Neuronal stem cell (in vitro differentiated cells): ENCODE data around the gene DCC.
A peak's percentile ranks its signal among the peaks of the same experiment; 100 is the strongest.

ENCODE experiments used
- DNase-seq: peaks from one replicate; pipeline ENCODE4 v3.0.0-alpha.2; 2013; ENCODE audit warnings: low spot score
- H2AFZ ChIP-seq: one replicate; pipeline ENCODE4 v1.6.1; 2013; ENCODE audit warnings: mild to moderate bottlenecking, low read length, inconsistent platforms
- H2AK5ac ChIP-seq: 2 replicates; pipeline ENCODE4 v1.6.1; 2013; ENCODE audit warnings: low read depth, mild to moderate bottlenecking, inconsistent platforms, low read length, moderate library complexity, mixed read lengths
- H2BK120ac ChIP-seq: 2 replicates; pipeline ENCODE4 v1.6.1; 2013; ENCODE audit warnings: low read depth, mild to moderate bottlenecking, inconsistent platforms, low read length, moderate library complexity, mixed read lengths
- H2BK12ac ChIP-seq: one replicate; pipeline ENCODE4 v1.6.1; 2013; ENCODE audit warnings: low read length, inconsistent platforms
- H2BK15ac ChIP-seq: 2 replicates; pipeline ENCODE4 v1.6.1; 2013; ENCODE audit warnings: mild to moderate bottlenecking, low read length, inconsistent platforms, mixed read lengths
- H2BK5ac ChIP-seq: one replicate; pipeline ENCODE4 v1.6.1; 2013; ENCODE audit warnings: inconsistent platforms, mild to moderate bottlenecking, low read length, moderate library complexity
- H3K14ac ChIP-seq: one replicate; pipeline ENCODE4 v1.6.1; 2013; ENCODE audit warnings: low read length, inconsistent platforms
- H3K18ac ChIP-seq: 2 replicates; pipeline ENCODE4 v1.6.1; 2013; ENCODE audit warnings: low read length, inconsistent platforms
- H3K23ac ChIP-seq: 2 replicates; pipeline ENCODE4 v1.6.1; 2013; ENCODE audit warnings: low read depth, mild to moderate bottlenecking, mixed read lengths, low read length, inconsistent platforms; ENCODE audit not compliant: poor library complexity
- H3K27ac ChIP-seq: replicated peaks from 3 replicates; pipeline ENCODE4 v1.5.1; 2013; ENCODE audit warnings: low read length, inconsistent platforms
- H3K27me3 ChIP-seq, 3 experiments: 2 replicates each; pipeline ENCODE4 v1.6.1; 2013; ENCODE audit warnings: low read length in 3 of 3, mild to moderate bottlenecking in 2 of 3, inconsistent platforms in 1 of 3, low read depth in 1 of 3, mixed read lengths in 1 of 3, moderate library complexity in 1 of 3; ENCODE audit not compliant: control insufficient read depth in 3 of 3, insufficient read depth in 3 of 3
- H3K36me3 ChIP-seq, 2 donors: replicated peaks in 1 of 2; 2 replicates each; pipeline ENCODE4 v1.6.1; 2013; ENCODE audit warnings: low read length in 2 of 2; ENCODE audit not compliant: control insufficient read depth in 2 of 2, insufficient read depth in 2 of 2
- H3K4ac ChIP-seq: 2 replicates; pipeline ENCODE4 v1.6.1; 2013; ENCODE audit warnings: inconsistent platforms, mild to moderate bottlenecking, low read length, moderate library complexity
- H3K4me1 ChIP-seq, 2 donors: 1 replicate in 1 of 2; 2 replicates in 1 of 2; pipeline ENCODE4 v1.6.1; 2013; ENCODE audit warnings: low read length in 2 of 2, low read depth in 1 of 2; ENCODE audit not compliant: control insufficient read depth in 2 of 2, insufficient read depth in 1 of 2
- H3K4me2 ChIP-seq: one replicate; pipeline ENCODE4 v1.6.1; 2013; ENCODE audit warnings: mild to moderate bottlenecking, low read length, inconsistent platforms; ENCODE audit not compliant: insufficient read depth, poor library complexity, severe bottlenecking
- H3K4me3 ChIP-seq, 2 donors: 2 replicates each; pipeline ENCODE4 v1.5.1; 2013; ENCODE audit warnings: low read length in 2 of 2, mild to moderate bottlenecking in 2 of 2, inconsistent platforms in 1 of 2, moderate library complexity in 1 of 2
- H3K79me1 ChIP-seq: one replicate; pipeline ENCODE4 v1.6.1; 2013; ENCODE audit warnings: low read depth, mild to moderate bottlenecking, inconsistent platforms, low read length, moderate library complexity
- H3K9ac ChIP-seq: one replicate; pipeline ENCODE4 v1.6.1; 2013; ENCODE audit warnings: mild to moderate bottlenecking, low read depth, low read length, inconsistent platforms; ENCODE audit not compliant: poor library complexity
- H3K9me3 ChIP-seq, 2 donors: replicated peaks in 1 of 2; 2 replicates each; pipeline versions ENCODE3 to v1.6.1; 2013; ENCODE audit warnings: low read length in 2 of 2, mild to moderate bottlenecking in 2 of 2, inconsistent platforms in 1 of 2, low read depth in 1 of 2, mixed read lengths in 1 of 2, moderate library complexity in 1 of 2; ENCODE audit not compliant: control insufficient read depth in 2 of 2, insufficient read depth in 1 of 2
- H4K8ac ChIP-seq: one replicate; pipeline ENCODE4 v1.6.1; 2013; ENCODE audit warnings: low read depth, mild to moderate bottlenecking, inconsistent platforms, low read length, moderate library complexity
- H4K91ac ChIP-seq: one replicate; pipeline ENCODE4 v1.6.1; 2013; ENCODE audit warnings: low read length, low read depth, mild to moderate bottlenecking, inconsistent platforms; ENCODE audit not compliant: poor library complexity
- WGBS, 2 donors: extraction: QIAGEN DNeasy Blood & Tissue Kit; methylation state at CpG; one replicate each; pipeline ENCODE4 v1.1.7; 2013; ENCODE audit warnings: missing lambda C conversion rate in 2 of 2, mixed read lengths in 1 of 2; ENCODE audit not compliant: insufficient read length in 2 of 2, insufficient replicate concordance in 1 of 2; ENCODE audit errors: extremely low coverage in 2 of 2; 5-methylcytosine and 5-hydroxymethylcytosine counted together

Gene DCC

DNA sequence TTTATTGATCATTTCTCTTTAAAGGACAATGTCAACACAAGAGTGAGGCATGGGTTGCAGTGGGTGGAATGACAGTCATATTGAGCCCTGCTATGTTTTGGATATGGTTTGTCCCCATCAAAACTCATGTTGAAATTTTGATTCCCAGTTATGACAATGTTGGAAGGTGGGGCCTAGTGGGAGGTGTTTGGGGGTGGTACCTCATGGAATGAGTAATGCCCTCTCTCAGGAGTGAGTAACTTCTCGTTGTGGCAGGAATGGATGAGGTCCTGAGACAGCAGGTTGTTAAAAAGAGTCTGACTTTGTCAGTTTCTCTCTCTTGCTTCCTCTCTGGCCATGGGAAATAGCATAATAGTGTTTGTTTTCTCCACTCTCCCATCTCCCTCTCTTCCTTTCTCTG lies 345.3 kb downstream of the DCC start:
- Histone ChIP-seq H2BK120ac (no peak overlapping the region), H3K36me3 (no peaks in the 10 kb centered on the region), H3K14ac (no peak overlapping the region), H3K27me3 (no peaks in the 10 kb centered on the region), H3K27ac (no peak overlapping the region), H3K4ac (no peak overlapping the region), H4K91ac (no peak overlapping the region), H2BK12ac (no peak overlapping the region), H3K4me1 (peaks cover 4 to 9% of the 10 kb centered on the region in 2 donors), H2BK15ac (no peak overlapping the region), H3K23ac (no peak overlapping the region), H2BK5ac (no peak overlapping the region), H3K79me1 (no peaks in the 10 kb centered on the region), H3K4me2 (no peak overlapping the region), H3K18ac (no peak overlapping the region), H4K8ac (no peak overlapping the region), H3K4me3 (no peak overlapping the region), H2AK5ac (no peak overlapping the region), H3K9me3 (peaks cover 0 to 2% of the 10 kb centered on the region in 2 donors), H3K9ac (no peak overlapping the region), H2AFZ (no peak overlapping the region)
- no peak for DNase-seq
- WGBS, 2 donors, result no CpG with 5 or more reads among the region's 1 CpG

DNA sequence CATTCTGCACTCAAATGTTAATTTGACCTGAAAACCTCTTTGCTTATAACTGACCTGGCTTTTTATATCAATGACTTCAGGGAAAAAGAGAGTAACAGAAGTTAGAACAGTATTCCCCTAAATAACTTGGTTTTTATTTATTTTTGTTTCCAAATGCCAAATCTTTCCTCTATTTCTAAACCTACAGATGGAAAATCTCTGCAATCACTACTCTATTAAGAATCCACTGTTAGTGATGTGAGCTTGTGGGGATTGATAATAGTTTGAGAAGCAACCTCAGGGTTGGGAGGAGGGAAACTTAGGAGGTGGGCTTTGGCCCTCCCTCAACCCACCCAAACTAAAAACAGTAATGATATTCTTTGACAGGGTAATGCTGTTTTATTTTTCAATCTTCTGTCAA lies 351.8 kb downstream of the DCC start:
- Histone ChIP-seq H2BK15ac (no peak overlapping the region), H3K4me3 (no peak overlapping the region), H2AK5ac (no peak overlapping the region), H2BK5ac (no peak overlapping the region), H3K9me3 (no peaks in the 10 kb centered on the region), H3K9ac (no peak overlapping the region), H3K23ac (no peak overlapping the region), H2BK12ac (no peak overlapping the region), H3K27ac (no peak overlapping the region), H3K14ac (no peak overlapping the region), H3K4me1 (no peaks in the 10 kb centered on the region), H3K27me3 (no peaks in the 10 kb centered on the region), H3K4me2 (no peak overlapping the region), H4K8ac (no peak overlapping the region), H2BK120ac (no peak overlapping the region), H3K36me3 (no peaks in the 10 kb centered on the region), H3K4ac (no peak overlapping the region), H2AFZ (no peak overlapping the region), H4K91ac (no peak overlapping the region), H3K79me1 (no peaks in the 10 kb centered on the region), H3K18ac (no peak overlapping the region)
- no peak for DNase-seq

DNA sequence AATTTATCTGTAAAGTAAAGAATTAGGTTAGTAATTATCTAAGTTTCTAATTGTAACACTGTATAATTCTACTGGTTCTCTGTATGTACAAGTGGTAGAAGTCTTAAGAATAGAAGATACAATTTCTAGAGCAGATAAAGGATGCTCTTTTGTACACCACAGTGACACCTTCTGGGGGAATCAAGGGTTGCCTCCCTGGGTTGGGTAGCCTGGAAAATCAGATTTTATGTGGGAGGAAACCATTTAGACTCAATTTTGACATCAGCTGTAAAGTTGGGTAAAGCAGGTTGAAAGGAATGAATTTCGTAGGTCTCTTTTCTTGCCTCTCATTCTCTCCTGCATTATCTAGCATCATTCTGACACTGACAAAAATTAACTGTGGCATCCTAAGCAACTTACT lies 354.8 kb downstream of the DCC start:
- Histone ChIP-seq H2BK12ac (no peak overlapping the region), H3K18ac (no peak overlapping the region)
- no CpG with 5 or more reads among the region's 1 CpG for WGBS, 2 donors

DNA sequence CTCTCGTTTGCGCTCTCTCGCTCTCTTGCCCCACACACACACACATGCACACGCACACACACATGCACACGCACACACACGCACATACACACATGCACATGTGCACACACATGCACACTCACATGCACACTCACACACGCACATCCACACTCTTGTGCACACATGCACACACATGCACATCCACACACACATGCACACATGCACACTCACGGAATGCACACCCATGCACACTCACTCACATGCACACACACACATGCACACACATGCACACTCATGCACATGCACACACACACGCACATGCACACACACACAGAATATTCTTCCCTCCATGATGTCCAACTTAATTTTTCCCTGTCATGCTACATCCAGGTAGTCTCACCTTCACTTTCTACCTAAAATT lies 360.1 kb downstream of the DCC start:
- H3K79me1 ChIP-seq, result no peaks in the 10 kb centered on the region
- peaks cover 0 to 2% (median 0%) of the 10 kb centered on the region in 3 experiments for H3K27me3 ChIP-seq
- H4K8ac ChIP-seq, result peak overlapping the region; percentile 98
- H3K36me3 ChIP-seq, result no peaks in the 10 kb centered on the region
- no peak overlapping the region for H4K91ac ChIP-seq
- H3K9me3 ChIP-seq, result peaks cover 0 to 4% of the 10 kb centered on the region in 2 donors
- no peak for DNase-seq
- H3K9ac ChIP-seq, result peak overlapping the region; percentile 77
- no peak overlapping the region for H2BK15ac ChIP-seq
- H2BK12ac ChIP-seq, result no peak overlapping the region
- no CpG with 5 or more reads among the region's 9 CpGs for WGBS, 2 donors
- no peak overlapping the region for H3K18ac ChIP-seq
- H3K4me3 ChIP-seq, result peak overlapping the region in 1 of 2 donors; percentile 51
- H3K4ac ChIP-seq, result no peak overlapping the region
- H3K14ac ChIP-seq, result no peak overlapping the region
- no peak overlapping the region for H2BK5ac ChIP-seq
- H2BK120ac ChIP-seq, result no peak overlapping the region
- H3K23ac ChIP-seq, result peak overlapping the region; percentile 93
- H2AFZ ChIP-seq, result no peak overlapping the region
- no peak overlapping the region for H3K4me2 ChIP-seq
- no peak overlapping the region for H2AK5ac ChIP-seq
- H3K27ac ChIP-seq, result no peak overlapping the region
- peaks cover 0 to 2% of the 10 kb centered on the region in 2 donors for H3K4me1 ChIP-seq

More for the DNA sequence above, 354.8 kb downstream of the DCC start:
- no peak overlapping the region for H3K4me3 ChIP-seq
- H3K4me2 ChIP-seq, result no peak overlapping the region
- no peak overlapping the region for H2BK120ac ChIP-seq
- no peak overlapping the region for H4K8ac ChIP-seq
- H3K27ac ChIP-seq, result no peak overlapping the region
- no peak overlapping the region for H4K91ac ChIP-seq
- no peaks in the 10 kb centered on the region for H3K9me3 ChIP-seq
- H3K14ac ChIP-seq, result no peak overlapping the region
- no peak overlapping the region for H3K9ac ChIP-seq
- H3K27me3 ChIP-seq, result no peaks in the 10 kb centered on the region
- H2BK15ac ChIP-seq, result no peak overlapping the region
- H3K79me1 ChIP-seq, result no peaks in the 10 kb centered on the region
- H3K4ac ChIP-seq, result no peak overlapping the region
- no peaks in the 10 kb centered on the region for H3K4me1 ChIP-seq
- no peak overlapping the region for H2AK5ac ChIP-seq
- H2AFZ ChIP-seq, result no peak overlapping the region
- H2BK5ac ChIP-seq, result no peak overlapping the region
- no peak for DNase-seq
- no peak overlapping the region for H3K23ac ChIP-seq
- H3K36me3 ChIP-seq, result no peaks in the 10 kb centered on the region
